Measurements from ENCODE around the gene MOSMO.

- TF ChIP-seq CTCF (IDR thresholded peaks at IDR 0.05; ENCODE audit: low read depth, low read length, poor library complexity, severe bottlenecking) (no peak), EZH2phosphoT487 (IDR thresholded peaks at IDR 0.05; ENCODE audit: borderline replicate concordance, low read length) (no peak)
These were observed 4.3 kb downstream of the MOSMO start for GRCh38 chr16:22012241-22012640.
